Hippocampal formation (tissue), 2 donors: ENCODE measurements around the gene GPR148.

Experiments
- DNase-seq, 2 donors: peaks; one replicate each; lab custom pipeline; 2025; lab: John Stamatoyannopoulos, UW

Gene GPR148

GRCh38 chr2:130768191-130768855, 39.5 kb downstream of the GPR148 start:
- no peak for DNase-seq

GRCh38 chr2:130769343-130769907, 40.6 kb downstream of the GPR148 start:
- no peak for DNase-seq

- no peak for DNase-seq
These were observed 47.7 kb downstream of the GPR148 start for GRCh38 chr2:130776550-130776949.

GRCh38 chr2:130778781-130779180, 49.9 kb downstream of the GPR148 start:
- no peak for DNase-seq
